GM13976 (cell line): ENCODE measurements around the gene RPS6KA3.
"Not testable (repeated sequence)": the region's sequence is repeated elsewhere in the genome, so short reads cannot be mapped to it uniquely, and the experiment has no call there.

Experiments used
- DNase-seq: peaks from one replicate; pipeline ENCODE4 v3.0.0; 2012; ENCODE audit warnings: low spot score
- in situ Hi-C: fragments of 300-500 bp; cut with MboI; formaldehyde crosslinking; loops from one replicate; pipeline ENCODE4 v1.12.0; 2022; ENCODE audit warnings: low sequenced_read_pairs, mixed read lengths, inconsistent platforms; ENCODE audit not compliant: unreplicated experiment
- TF ChIP-seq, protein P1 (sequence below): IDR thresholded peaks from 2 replicates; pipeline ENCODE4 v1.5.1; 2012; ENCODE audit warnings: borderline replicate concordance, mild to moderate bottlenecking; ENCODE audit not compliant: insufficient read depth; ENCODE audit errors: extremely low read depth, missing control alignments, control extremely low read depth

The RPS6KA3 gene

DNA sequence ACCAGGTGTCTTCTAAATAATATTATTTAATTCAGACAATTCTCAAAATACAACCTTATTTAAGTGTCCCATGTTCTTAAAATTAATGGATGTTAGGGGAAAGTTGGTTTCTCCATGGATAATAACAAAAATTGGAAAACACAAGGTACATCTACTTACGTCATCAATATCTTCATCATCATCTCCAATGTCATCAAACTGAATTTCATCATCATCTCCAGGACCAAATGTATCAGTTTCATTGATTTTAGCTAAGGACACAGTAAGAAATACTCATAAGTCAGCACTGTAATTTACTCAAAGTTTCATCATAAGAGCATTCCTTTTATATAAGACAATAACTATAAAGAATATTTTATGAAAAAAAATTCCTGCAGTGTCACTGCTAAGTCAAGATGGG is 136.4 kb downstream of the RPS6KA3 start:
- in situ Hi-C loops = no loop called here
- TF ChIP-seq, protein P1, sequence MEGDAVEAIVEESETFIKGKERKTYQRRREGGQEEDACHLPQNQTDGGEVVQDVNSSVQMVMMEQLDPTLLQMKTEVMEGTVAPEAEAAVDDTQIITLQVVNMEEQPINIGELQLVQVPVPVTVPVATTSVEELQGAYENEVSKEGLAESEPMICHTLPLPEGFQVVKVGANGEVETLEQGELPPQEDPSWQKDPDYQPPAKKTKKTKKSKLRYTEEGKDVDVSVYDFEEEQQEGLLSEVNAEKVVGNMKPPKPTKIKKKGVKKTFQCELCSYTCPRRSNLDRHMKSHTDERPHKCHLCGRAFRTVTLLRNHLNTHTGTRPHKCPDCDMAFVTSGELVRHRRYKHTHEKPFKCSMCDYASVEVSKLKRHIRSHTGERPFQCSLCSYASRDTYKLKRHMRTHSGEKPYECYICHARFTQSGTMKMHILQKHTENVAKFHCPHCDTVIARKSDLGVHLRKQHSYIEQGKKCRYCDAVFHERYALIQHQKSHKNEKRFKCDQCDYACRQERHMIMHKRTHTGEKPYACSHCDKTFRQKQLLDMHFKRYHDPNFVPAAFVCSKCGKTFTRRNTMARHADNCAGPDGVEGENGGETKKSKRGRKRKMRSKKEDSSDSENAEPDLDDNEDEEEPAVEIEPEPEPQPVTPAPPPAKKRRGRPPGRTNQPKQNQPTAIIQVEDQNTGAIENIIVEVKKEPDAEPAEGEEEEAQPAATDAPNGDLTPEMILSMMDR = no peak

DNA sequence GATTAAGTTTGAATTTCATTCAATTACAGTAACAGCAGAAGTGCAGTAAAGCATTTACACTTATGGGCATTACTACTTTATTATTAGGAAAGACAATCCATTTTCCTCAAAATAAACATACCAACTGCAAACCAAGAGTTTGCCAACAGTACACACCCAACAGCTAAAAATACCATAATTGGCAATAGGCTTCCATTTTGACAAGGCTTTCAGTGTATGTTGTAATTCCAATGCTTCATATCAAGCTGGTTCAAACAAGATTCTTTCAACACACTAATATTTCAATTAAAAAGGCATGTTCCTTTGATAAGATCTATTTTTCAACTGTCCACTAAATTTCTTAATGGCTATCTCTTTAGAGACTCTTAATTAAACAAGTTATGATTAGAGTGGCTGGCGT is 137.2 kb downstream of the RPS6KA3 start:
- TF ChIP-seq, protein P1 = no peak
- in situ Hi-C loops = no loop called here

More for the DNA sequence above, 136.4 kb downstream of the RPS6KA3 start:
- DNase-seq = no peak

DNA sequence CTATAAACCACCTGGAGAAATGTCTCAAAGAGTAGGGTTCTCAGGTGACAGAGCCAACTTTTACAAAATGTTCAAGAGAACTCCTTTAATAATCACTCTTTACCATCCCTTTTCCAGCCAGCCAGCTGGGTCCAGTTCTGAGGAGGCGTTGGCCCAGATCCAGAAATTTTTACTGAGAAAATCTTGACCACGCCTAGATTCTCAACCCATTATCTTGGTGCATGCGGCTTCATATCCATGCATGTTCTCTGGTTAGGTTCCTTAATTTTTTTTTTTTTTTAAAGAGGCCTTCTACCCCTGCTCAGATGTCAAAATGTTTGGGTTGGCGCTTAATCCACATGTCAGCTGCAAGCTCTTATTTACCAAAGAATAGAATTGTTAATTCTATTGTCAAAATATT is 138.0 kb downstream of the RPS6KA3 start:
- in situ Hi-C loops = no loop called here
- DNase-seq = no peak
- TF ChIP-seq, protein P1 = no peak

More for the DNA sequence above, 137.2 kb downstream of the RPS6KA3 start:
- no peak for DNase-seq

DNA sequence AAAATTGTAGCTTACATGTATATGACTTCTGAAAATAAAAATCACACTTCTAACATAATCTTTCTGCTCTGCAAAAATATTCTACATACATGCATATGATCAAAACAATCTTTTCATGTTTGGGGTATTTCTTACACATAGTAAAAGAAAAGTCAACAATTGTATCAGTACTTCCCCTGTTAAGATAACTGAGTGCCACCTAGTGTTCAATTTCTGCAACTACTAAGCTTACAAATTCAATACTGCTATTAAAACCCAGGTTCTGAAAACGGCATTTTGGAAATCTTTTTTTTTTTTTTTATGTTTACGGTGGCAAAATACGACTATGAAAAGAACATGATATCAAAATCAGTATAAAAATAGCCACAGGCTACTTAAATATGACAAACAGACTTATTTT is 139.3 kb downstream of the RPS6KA3 start:
- in situ Hi-C loops, DNase-seq: not testable (repeated sequence)

DNA sequence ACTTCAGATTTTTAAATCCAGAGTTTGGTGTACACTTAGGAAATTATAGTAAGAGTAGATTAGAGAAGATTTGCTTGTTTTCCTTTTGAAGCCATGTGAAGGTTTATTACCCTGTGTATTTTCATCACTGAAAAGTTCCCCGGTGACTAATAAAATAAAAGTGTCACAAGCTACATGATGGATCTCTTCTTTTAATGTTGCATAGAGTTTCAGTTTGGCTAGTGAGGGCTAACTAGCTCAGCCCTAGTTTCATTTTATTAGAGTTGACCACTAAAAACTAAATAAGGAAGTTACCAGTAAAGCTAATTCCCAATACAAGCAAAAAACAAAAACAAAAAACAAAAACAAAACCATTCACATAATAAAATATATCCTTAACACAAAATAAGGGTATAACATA is 139.9 kb downstream of the RPS6KA3 start:
- DNase-seq, in situ Hi-C loops: not testable (repeated sequence)

DNA sequence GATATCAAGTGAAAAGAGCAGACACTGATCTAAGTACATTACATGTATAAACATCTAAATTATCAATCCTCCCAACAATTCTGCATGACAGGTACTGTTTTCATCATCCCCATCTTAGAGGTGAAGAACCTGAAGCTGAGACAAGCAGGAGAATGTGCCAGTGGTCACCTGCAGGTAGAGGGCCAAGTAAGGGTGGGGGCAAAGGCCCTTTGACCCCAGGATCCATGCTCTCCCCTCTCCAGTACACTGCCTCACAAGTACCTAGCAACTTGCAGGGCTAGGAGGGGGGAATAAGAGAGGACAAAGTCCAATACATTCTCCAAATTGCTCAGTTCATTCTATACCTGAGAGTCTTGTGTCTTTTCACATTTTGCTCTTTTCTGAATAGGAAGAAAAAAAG is 141.7 kb downstream of the RPS6KA3 start:
- in situ Hi-C loops = no loop called here
- no peak for DNase-seq
- TF ChIP-seq, protein P1 = no peak

DNA sequence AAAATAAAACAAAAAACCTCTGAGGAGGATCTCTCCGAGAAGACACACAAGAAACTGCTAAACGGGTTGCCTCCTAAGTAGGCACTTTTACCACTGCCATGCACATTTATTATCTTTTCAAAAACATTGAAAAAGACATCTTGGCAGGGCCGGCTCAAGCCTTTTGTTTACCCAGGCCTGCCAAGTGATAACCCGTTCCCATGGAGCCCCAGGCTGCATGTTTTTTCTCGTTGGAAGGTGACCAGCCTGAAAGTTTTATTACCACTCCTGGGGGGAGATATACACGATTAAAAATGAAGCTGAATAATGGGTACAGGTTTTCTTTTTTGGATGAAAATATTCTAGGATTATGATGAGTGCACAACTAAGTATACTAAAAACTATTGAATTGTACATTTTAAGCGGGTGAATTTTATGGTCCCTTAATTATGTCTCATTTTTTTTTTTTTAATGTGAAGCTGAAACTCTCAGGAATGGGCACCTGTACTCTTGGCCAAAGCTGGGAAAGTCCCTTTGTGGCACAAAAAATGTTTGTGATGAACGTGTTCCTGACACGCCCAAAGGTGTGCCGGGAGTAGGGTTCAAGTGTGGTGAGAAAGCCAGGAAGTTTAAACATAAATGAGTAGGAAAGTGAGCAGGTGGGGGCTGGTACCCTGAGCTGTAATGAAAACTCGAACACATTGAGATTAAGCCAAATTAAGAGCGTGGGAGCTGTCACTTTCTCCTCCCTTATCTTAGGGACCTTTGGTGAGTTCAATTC is 148.5 kb downstream of the RPS6KA3 start:
- no peak for DNase-seq
- in situ Hi-C loops = no loop called here
- TF ChIP-seq, protein P1 = no peak
